ENCODE measurements around the gene KRTAP19-1. TPM values are rescaled to one million over a fixed set of nuclear protein-coding genes. Genes with fewer than 3 reads are reported as not detected.

Gene KRTAP19-1
- total RNA-seq, 1 experiment from 2014 or later = not detected

- Histone ChIP-seq H3K23me2 (ENCODE audit: insufficient read length, low read depth, low read length, poor library complexity, severe bottlenecking) (no peaks in the 10 kb centered on the region), H4K5ac (ENCODE audit: insufficient read length, low read depth, low read length) (no peak overlapping the region), H2BK12ac (ENCODE audit: insufficient read length, low read depth, low read length) (no peak overlapping the region), H2BK5ac (ENCODE audit: insufficient read length, low read length) (no peak overlapping the region), H2AFZ (ENCODE audit: low read length) (no peak overlapping the region), H4K20me1 (ENCODE audit: control insufficient read depth, insufficient read depth, insufficient read length) (no peaks in the 10 kb centered on the region), H3K27me3 (ENCODE audit: insufficient read depth, low read length) (no peaks in the 10 kb centered on the region), H3T11ph (ENCODE audit: low read length) (no peak overlapping the region), H2BK20ac (ENCODE audit: low read depth, low read length, poor library complexity, severe bottlenecking) (no peak overlapping the region), H3K18ac (ENCODE audit: insufficient read length, low read depth, low read length) (no peak overlapping the region), H2BK120ac (ENCODE audit: low read depth, low read length, poor library complexity, severe bottlenecking) (no peak overlapping the region), H3K4me2 (ENCODE audit: insufficient read depth, insufficient read length, low read length) (no peak overlapping the region), H4K91ac (ENCODE audit: insufficient read length, low read depth, low read length) (no peak overlapping the region), H2AK5ac (ENCODE audit: insufficient read length, low read length) (no peak overlapping the region), H3K14ac (ENCODE audit: insufficient read depth, low read length) (no peak overlapping the region), H2BK15ac (ENCODE audit: low read depth, low read length) (no peak overlapping the region), H3K79me2 (ENCODE audit: insufficient read depth, low read length) (no peaks in the 10 kb centered on the region), H4K8ac (replicated peaks; ENCODE audit: insufficient read length, low read depth, low read length) (no peak overlapping the region), H3K79me1 (ENCODE audit: insufficient read depth, low read depth, low read length, poor library complexity, severe bottlenecking) (no peaks in the 10 kb centered on the region), H3K27ac (ENCODE audit: insufficient read length, low read depth, low read length) (no peak overlapping the region), H3K9me3 (ENCODE audit: control insufficient read depth, low read depth, low read length) (no peaks in the 10 kb centered on the region), H3K4me1 (ENCODE audit: insufficient read depth, low read length) (peaks cover 3% of the 10 kb centered on the region; the same call in 1 of the 2 replicates), H3K9ac (ENCODE audit: extremely low read depth, insufficient read length, low read length) (no peak overlapping the region), H3K56ac (ENCODE audit: insufficient read length, low read depth, low read length) (no peak overlapping the region), H3K4ac (ENCODE audit: low read depth, low read length) (no peak overlapping the region), H3K23ac (ENCODE audit: insufficient read length, low read depth, low read length) (no peak overlapping the region)
- Mint-ChIP-seq H3K27me3 (ENCODE audit: low read depth) (no peaks in the 10 kb centered on the region), H3K4me3 (no peak overlapping the region), H3K9me3 (no peaks in the 10 kb centered on the region), H3K27ac (peak overlapping the region in 1 of 3 experiments; percentile 24; a peak in 1 of 7 replicates), H3K4me1 (peaks cover 17 to 26% of the 10 kb centered on the region in 2 experiments), H3K36me3 (ENCODE audit: insufficient read depth in 1 of 3, low read depth in 3 of 3) (peaks cover 0 to 4% (median 0%) of the 10 kb centered on the region in 3 experiments; a peak in 1 of 7 replicates)
- TF ChIP-seq, protein P1, sequence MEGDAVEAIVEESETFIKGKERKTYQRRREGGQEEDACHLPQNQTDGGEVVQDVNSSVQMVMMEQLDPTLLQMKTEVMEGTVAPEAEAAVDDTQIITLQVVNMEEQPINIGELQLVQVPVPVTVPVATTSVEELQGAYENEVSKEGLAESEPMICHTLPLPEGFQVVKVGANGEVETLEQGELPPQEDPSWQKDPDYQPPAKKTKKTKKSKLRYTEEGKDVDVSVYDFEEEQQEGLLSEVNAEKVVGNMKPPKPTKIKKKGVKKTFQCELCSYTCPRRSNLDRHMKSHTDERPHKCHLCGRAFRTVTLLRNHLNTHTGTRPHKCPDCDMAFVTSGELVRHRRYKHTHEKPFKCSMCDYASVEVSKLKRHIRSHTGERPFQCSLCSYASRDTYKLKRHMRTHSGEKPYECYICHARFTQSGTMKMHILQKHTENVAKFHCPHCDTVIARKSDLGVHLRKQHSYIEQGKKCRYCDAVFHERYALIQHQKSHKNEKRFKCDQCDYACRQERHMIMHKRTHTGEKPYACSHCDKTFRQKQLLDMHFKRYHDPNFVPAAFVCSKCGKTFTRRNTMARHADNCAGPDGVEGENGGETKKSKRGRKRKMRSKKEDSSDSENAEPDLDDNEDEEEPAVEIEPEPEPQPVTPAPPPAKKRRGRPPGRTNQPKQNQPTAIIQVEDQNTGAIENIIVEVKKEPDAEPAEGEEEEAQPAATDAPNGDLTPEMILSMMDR (conservative IDR thresholded peaks at IDR 0.05) = no peak
- no peak for DNase-seq
These were observed 36.9 kb downstream of the KRTAP19-1 start for GRCh38 chr21:30443226-30443625.

All from H9 (cell line).